ENCODE data around the gene MBD5. TPM values are rescaled to one million over a fixed set of nuclear protein-coding genes. Genes with fewer than 3 reads are reported as not detected.

The MBD5 gene
- polyA plus RNA-seq, 2 donors, result 2.9 to 5.0 TPM

DNA sequence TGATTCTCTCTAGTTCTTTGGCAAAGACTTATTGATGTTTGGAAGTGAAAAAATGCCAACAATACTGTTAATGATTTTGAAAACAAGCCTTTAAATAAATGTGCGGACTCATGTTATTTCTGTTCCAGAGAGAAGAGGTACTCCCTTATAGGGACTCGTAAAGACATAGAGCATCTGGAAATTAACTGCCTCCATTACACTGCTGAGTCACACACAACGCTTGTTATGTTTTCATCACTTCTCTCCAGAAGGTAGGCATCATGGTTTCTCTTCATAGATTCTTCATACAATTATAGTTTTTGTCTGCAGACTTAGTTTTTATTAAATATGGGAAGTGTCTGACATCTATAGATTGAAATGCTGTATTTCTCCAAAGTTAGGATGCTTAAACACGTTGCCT is 321.2 kb downstream of the MBD5 start:
- H3K27ac ChIP-seq (ENCODE audit: low read depth in 2 of 2, low read length in 1 of 2), result no peak overlapping the region
- H3K9me3 ChIP-seq (ENCODE audit: control insufficient read depth in 2 of 2, insufficient read depth in 1 of 2, low read depth in 1 of 2, low read length in 1 of 2), result no peaks in the 10 kb centered on the region
- H3K27me3 ChIP-seq (ENCODE audit: control insufficient read depth in 1 of 2, insufficient read depth in 2 of 2, low read length in 2 of 2), result no peaks in the 10 kb centered on the region
- no peaks in the 10 kb centered on the region for H3K4me1 ChIP-seq (ENCODE audit: control insufficient read depth in 2 of 2, insufficient read depth in 2 of 2, low read length in 1 of 2)
- H3K4me3 ChIP-seq (ENCODE audit: low read depth in 1 of 2, low read length in 2 of 2), result no peak overlapping the region
- H3K36me3 ChIP-seq (ENCODE audit: control insufficient read depth in 2 of 2, insufficient read depth in 2 of 2, low read length in 1 of 2), result no peaks in the 10 kb centered on the region
- WGBS, 2 donors, result 93 to 98% methylated on average over 4 of the region's 4 CpGs

- H3K4me3 ChIP-seq (ENCODE audit: low read depth in 1 of 2, low read length in 2 of 2), result no peak overlapping the region
- H3K9me3 ChIP-seq (ENCODE audit: control insufficient read depth in 2 of 2, insufficient read depth in 1 of 2, low read depth in 1 of 2, low read length in 1 of 2), result no peaks in the 10 kb centered on the region
- H3K27ac ChIP-seq (ENCODE audit: low read depth in 2 of 2, low read length in 1 of 2), result no peak overlapping the region
- no peaks in the 10 kb centered on the region for H3K27me3 ChIP-seq (ENCODE audit: control insufficient read depth in 1 of 2, insufficient read depth in 2 of 2, low read length in 2 of 2)
- H3K36me3 ChIP-seq (ENCODE audit: control insufficient read depth in 2 of 2, insufficient read depth in 2 of 2, low read length in 1 of 2), result no peaks in the 10 kb centered on the region
- WGBS, 2 donors, result 80 to 85% methylated on average over 1 of the region's 1 CpG
- no peaks in the 10 kb centered on the region for H3K4me1 ChIP-seq (ENCODE audit: control insufficient read depth in 2 of 2, insufficient read depth in 2 of 2, low read length in 1 of 2)
Measured at GRCh38 chr2:148350199-148350598, 329.3 kb downstream of the MBD5 start.

- H3K9me3 ChIP-seq (ENCODE audit: control insufficient read depth in 2 of 2, insufficient read depth in 1 of 2, low read depth in 1 of 2, low read length in 1 of 2), result no peaks in the 10 kb centered on the region
- WGBS, 2 donors, result 66 to 75% methylated on average over 2 of the region's 2 CpGs
- H3K27ac ChIP-seq (ENCODE audit: low read depth in 2 of 2, low read length in 1 of 2), result no peak overlapping the region
- no peaks in the 10 kb centered on the region for H3K27me3 ChIP-seq (ENCODE audit: control insufficient read depth in 1 of 2, insufficient read depth in 2 of 2, low read length in 2 of 2)
- no peaks in the 10 kb centered on the region for H3K36me3 ChIP-seq (ENCODE audit: control insufficient read depth in 2 of 2, insufficient read depth in 2 of 2, low read length in 1 of 2)
- H3K4me3 ChIP-seq (ENCODE audit: low read depth in 1 of 2, low read length in 2 of 2), result no peak overlapping the region
- no peaks in the 10 kb centered on the region for H3K4me1 ChIP-seq (ENCODE audit: control insufficient read depth in 2 of 2, insufficient read depth in 2 of 2, low read length in 1 of 2)
Measured at GRCh38 chr2:148351437-148352143, 330.7 kb downstream of the MBD5 start.

DNA sequence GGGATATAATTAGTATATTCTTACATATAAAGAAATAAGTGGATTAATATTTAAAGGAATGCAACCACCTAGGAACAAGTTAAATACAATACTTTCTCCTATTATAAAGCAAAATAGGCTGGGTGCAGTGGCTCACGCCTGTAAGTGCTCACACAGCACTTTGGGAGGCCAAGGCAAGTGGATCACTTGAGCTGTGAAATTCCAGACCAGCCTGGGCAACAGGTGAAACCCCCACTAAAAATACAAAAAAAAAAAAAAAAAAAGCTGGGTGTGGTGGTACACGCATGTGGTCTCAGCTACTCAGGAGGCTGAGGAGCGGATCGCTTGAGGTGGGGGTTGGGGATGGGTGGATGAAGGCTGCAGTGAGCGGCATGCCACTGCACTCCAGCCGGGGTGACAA is 337.5 kb downstream of the MBD5 start:
- Histone ChIP-seq H3K4me3 (ENCODE audit: low read depth in 1 of 2, low read length in 2 of 2) (no peak overlapping the region), H3K36me3 (ENCODE audit: control insufficient read depth in 2 of 2, insufficient read depth in 2 of 2, low read length in 1 of 2) (no peaks in the 10 kb centered on the region), H3K4me1 (ENCODE audit: control insufficient read depth in 2 of 2, insufficient read depth in 2 of 2, low read length in 1 of 2) (no peaks in the 10 kb centered on the region), H3K27ac (ENCODE audit: low read depth in 2 of 2, low read length in 1 of 2) (no peak overlapping the region), H3K27me3 (ENCODE audit: control insufficient read depth in 1 of 2, insufficient read depth in 2 of 2, low read length in 2 of 2) (no peaks in the 10 kb centered on the region), H3K9me3 (ENCODE audit: control insufficient read depth in 2 of 2, insufficient read depth in 1 of 2, low read depth in 1 of 2, low read length in 1 of 2) (no peaks in the 10 kb centered on the region)
- 85 to 93% methylated on average over 6 of the region's 6 CpGs for whole genome bisulfite sequencing, 2 donors

DNA sequence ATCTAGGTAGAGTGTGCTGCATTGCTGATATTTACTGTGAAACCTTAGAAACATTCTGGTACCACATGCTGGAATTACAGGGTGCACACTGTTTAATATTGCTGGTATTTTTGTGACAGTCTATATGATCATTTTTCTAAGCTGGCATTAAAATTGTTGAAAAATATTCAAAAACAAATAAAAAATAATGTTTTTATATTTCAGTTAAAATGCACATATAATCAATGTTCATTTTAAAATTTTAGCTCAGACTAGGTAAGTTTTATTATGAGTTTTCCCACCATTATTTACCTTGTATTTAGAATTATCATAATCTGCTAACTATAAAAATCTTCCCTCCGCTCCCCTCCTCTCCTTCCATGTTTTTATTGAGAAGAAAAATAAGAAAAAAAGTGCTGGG is 339.8 kb downstream of the MBD5 start:
- H3K27ac ChIP-seq (ENCODE audit: low read depth in 2 of 2, low read length in 1 of 2), result no peak overlapping the region
- no peaks in the 10 kb centered on the region for H3K9me3 ChIP-seq (ENCODE audit: control insufficient read depth in 2 of 2, insufficient read depth in 1 of 2, low read depth in 1 of 2, low read length in 1 of 2)
- H3K36me3 ChIP-seq (ENCODE audit: control insufficient read depth in 2 of 2, insufficient read depth in 2 of 2, low read length in 1 of 2), result no peaks in the 10 kb centered on the region
- no peak overlapping the region for H3K4me3 ChIP-seq (ENCODE audit: low read depth in 1 of 2, low read length in 2 of 2)
- H3K27me3 ChIP-seq (ENCODE audit: control insufficient read depth in 1 of 2, insufficient read depth in 2 of 2, low read length in 2 of 2), result no peaks in the 10 kb centered on the region
- H3K4me1 ChIP-seq (ENCODE audit: control insufficient read depth in 2 of 2, insufficient read depth in 2 of 2, low read length in 1 of 2), result no peaks in the 10 kb centered on the region
- 95% methylated on average over 1 of the region's 1 CpG for WGBS, 2 donors

GRCh38 chr2:148362144-148362796 is 341.4 kb downstream of the MBD5 start:
- 89 to 91% methylated on average over 10 of the region's 10 CpGs for WGBS, 2 donors
- Histone ChIP-seq H3K4me1 (ENCODE audit: control insufficient read depth in 2 of 2, insufficient read depth in 2 of 2, low read length in 1 of 2) (no peaks in the 10 kb centered on the region), H3K4me3 (ENCODE audit: low read depth in 1 of 2, low read length in 2 of 2) (no peak overlapping the region), H3K36me3 (ENCODE audit: control insufficient read depth in 2 of 2, insufficient read depth in 2 of 2, low read length in 1 of 2) (no peaks in the 10 kb centered on the region), H3K27ac (ENCODE audit: low read depth in 2 of 2, low read length in 1 of 2) (no peak overlapping the region), H3K9me3 (ENCODE audit: control insufficient read depth in 2 of 2, insufficient read depth in 1 of 2, low read depth in 1 of 2, low read length in 1 of 2) (no peaks in the 10 kb centered on the region), H3K27me3 (ENCODE audit: control insufficient read depth in 1 of 2, insufficient read depth in 2 of 2, low read length in 2 of 2) (no peaks in the 10 kb centered on the region)

DNA sequence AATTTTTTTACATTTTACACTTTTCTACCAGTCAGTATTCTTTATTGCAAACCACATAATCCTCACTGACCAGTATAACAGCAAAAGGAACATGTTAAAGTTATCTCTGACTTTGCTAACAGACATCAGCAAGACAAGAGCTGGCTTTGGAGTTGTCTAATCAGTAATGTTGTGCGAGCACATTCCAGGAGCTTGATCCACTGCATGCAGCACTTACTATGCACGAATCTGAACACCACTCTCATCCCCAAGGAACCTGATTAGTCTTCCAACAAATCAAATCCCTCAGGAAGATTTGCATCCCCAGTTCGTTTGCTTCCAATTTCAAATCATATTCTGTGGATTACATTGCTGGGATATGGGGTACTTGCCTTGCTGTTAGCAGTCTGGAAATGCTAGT is 354.3 kb downstream of the MBD5 start:
- WGBS, 2 donors, result 60 to 77% methylated on average over 3 of the region's 3 CpGs

DNA sequence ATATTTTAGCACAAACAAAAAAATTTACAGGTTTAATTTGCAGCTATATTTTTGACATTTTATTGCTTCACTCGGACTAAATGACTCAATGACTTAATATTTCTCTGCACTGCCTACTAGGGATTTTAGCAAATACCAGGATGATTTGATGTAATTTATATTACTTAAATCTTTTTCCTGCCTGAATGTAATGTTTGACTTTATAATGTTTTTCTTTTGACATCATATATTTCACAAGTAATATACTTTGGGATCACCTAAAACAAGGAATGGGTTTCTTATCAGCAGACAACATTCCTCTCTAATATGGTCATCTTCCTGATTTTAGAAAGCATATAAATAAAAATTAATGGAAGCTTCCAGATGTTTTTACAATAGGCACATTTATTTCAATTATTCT is 370.4 kb downstream of the MBD5 start:
- 66 to 77% methylated on average over 1 of the region's 1 CpG for WGBS, 2 donors
- Histone ChIP-seq H3K4me1 (ENCODE audit: control insufficient read depth in 2 of 2, insufficient read depth in 2 of 2, low read length in 1 of 2) (no peaks in the 10 kb centered on the region), H3K9me3 (ENCODE audit: control insufficient read depth in 2 of 2, insufficient read depth in 1 of 2, low read depth in 1 of 2, low read length in 1 of 2) (no peaks in the 10 kb centered on the region), H3K36me3 (ENCODE audit: control insufficient read depth in 2 of 2, insufficient read depth in 2 of 2, low read length in 1 of 2) (no peaks in the 10 kb centered on the region), H3K27me3 (ENCODE audit: control insufficient read depth in 1 of 2, insufficient read depth in 2 of 2, low read length in 2 of 2) (no peaks in the 10 kb centered on the region), H3K27ac (ENCODE audit: low read depth in 2 of 2, low read length in 1 of 2) (no peak overlapping the region), H3K4me3 (ENCODE audit: low read depth in 1 of 2, low read length in 2 of 2) (no peak overlapping the region)

More for the DNA sequence above, 354.3 kb downstream of the MBD5 start:
- H3K4me3 ChIP-seq (ENCODE audit: low read depth in 1 of 2, low read length in 2 of 2), result no peak overlapping the region
- H3K27me3 ChIP-seq (ENCODE audit: control insufficient read depth in 1 of 2, insufficient read depth in 2 of 2, low read length in 2 of 2), result no peaks in the 10 kb centered on the region
- H3K36me3 ChIP-seq (ENCODE audit: control insufficient read depth in 2 of 2, insufficient read depth in 2 of 2, low read length in 1 of 2), result no peaks in the 10 kb centered on the region
- no peaks in the 10 kb centered on the region for H3K4me1 ChIP-seq (ENCODE audit: control insufficient read depth in 2 of 2, insufficient read depth in 2 of 2, low read length in 1 of 2)
- no peak overlapping the region for H3K27ac ChIP-seq (ENCODE audit: low read depth in 2 of 2, low read length in 1 of 2)
- no peaks in the 10 kb centered on the region for H3K9me3 ChIP-seq (ENCODE audit: control insufficient read depth in 2 of 2, insufficient read depth in 1 of 2, low read depth in 1 of 2, low read length in 1 of 2)

- Histone ChIP-seq H3K27me3 (ENCODE audit: control insufficient read depth in 1 of 2, insufficient read depth in 2 of 2, low read length in 2 of 2) (no peaks in the 10 kb centered on the region), H3K36me3 (ENCODE audit: control insufficient read depth in 2 of 2, insufficient read depth in 2 of 2, low read length in 1 of 2) (no peaks in the 10 kb centered on the region), H3K4me1 (ENCODE audit: control insufficient read depth in 2 of 2, insufficient read depth in 2 of 2, low read length in 1 of 2) (no peaks in the 10 kb centered on the region), H3K4me3 (ENCODE audit: low read depth in 1 of 2, low read length in 2 of 2) (no peak overlapping the region), H3K9me3 (ENCODE audit: control insufficient read depth in 2 of 2, insufficient read depth in 1 of 2, low read depth in 1 of 2, low read length in 1 of 2) (no peaks in the 10 kb centered on the region), H3K27ac (ENCODE audit: low read depth in 2 of 2, low read length in 1 of 2) (no peak overlapping the region)
- WGBS, 2 donors, result 93 to 97% methylated on average over 1 of the region's 1 CpG
Measured at GRCh38 chr2:148402786-148403185, 381.9 kb downstream of the MBD5 start.

GRCh38 chr2:148410899-148411298 is 390.0 kb downstream of the MBD5 start:
- Histone ChIP-seq H3K4me3 (ENCODE audit: low read depth in 1 of 2, low read length in 2 of 2) (no peak overlapping the region), H3K4me1 (ENCODE audit: control insufficient read depth in 2 of 2, insufficient read depth in 2 of 2, low read length in 1 of 2) (no peaks in the 10 kb centered on the region), H3K36me3 (ENCODE audit: control insufficient read depth in 2 of 2, insufficient read depth in 2 of 2, low read length in 1 of 2) (no peaks in the 10 kb centered on the region), H3K27me3 (ENCODE audit: control insufficient read depth in 1 of 2, insufficient read depth in 2 of 2, low read length in 2 of 2) (no peaks in the 10 kb centered on the region), H3K9me3 (ENCODE audit: control insufficient read depth in 2 of 2, insufficient read depth in 1 of 2, low read depth in 1 of 2, low read length in 1 of 2) (no peaks in the 10 kb centered on the region), H3K27ac (ENCODE audit: low read depth in 2 of 2, low read length in 1 of 2) (no peak overlapping the region)
- WGBS, 2 donors, result 82 to 90% methylated on average over 1 of the region's 1 CpG

All from esophagus (tissue), 2 donors.